Activated T-helper 1 cell treated with Interleukin-2 at 50 U/mL for 16 hours (primary cell): ENCODE data around the gene MXRA7.
"Not testable (repeated sequence)": the region's sequence is repeated elsewhere in the genome, so short reads cannot be mapped to it uniquely, and the experiment has no call there.

Source experiments
- DNase-seq: peaks from one replicate; pipeline ENCODE4 v3.0.0-alpha.2; 2020; ENCODE audit warnings: low read depth

MXRA7 gene

GRCh38 chr17:76716146-76716838 lies 5.5 kb upstream of the MXRA7 start:
- DNase-seq: peak; percentile 47

- no peak for DNase-seq
Measured at GRCh38 chr17:76715496-76715830, 4.7 kb upstream of the MXRA7 start.

- peak; percentile 60 for DNase-seq
Measured at GRCh38 chr17:76714822-76715495, 4.2 kb upstream of the MXRA7 start.

- DNase-seq: no peak
Measured at GRCh38 chr17:76714336-76714735, 3.6 kb upstream of the MXRA7 start.

- DNase-seq: no peak
Measured at GRCh38 chr17:76713765-76714164, 3.0 kb upstream of the MXRA7 start.

- DNase-seq: not testable (repeated sequence)
Measured at GRCh38 chr17:76712321-76712720, 1.6 kb upstream of the MXRA7 start.

- DNase-seq: not testable (repeated sequence)
Measured at GRCh38 chr17:76709951-76710862, 558 bp downstream of the MXRA7 start.

- DNase-seq: no peak
Measured at GRCh38 chr17:76709077-76709950, 1.5 kb downstream of the MXRA7 start.

- no peak for DNase-seq
Measured at GRCh38 chr17:76707985-76708807, 2.6 kb downstream of the MXRA7 start.

- DNase-seq: no peak
Measured at GRCh38 chr17:76706817-76707216, 3.9 kb downstream of the MXRA7 start.

GRCh38 chr17:76704805-76705204 lies 6.0 kb downstream of the MXRA7 start:
- DNase-seq: no peak

- DNase-seq: no peak
Measured at GRCh38 chr17:76702941-76703637, 7.7 kb downstream of the MXRA7 start.

GRCh38 chr17:76702076-76702475 lies 8.7 kb downstream of the MXRA7 start:
- no peak for DNase-seq

GRCh38 chr17:76701471-76701967 lies 9.2 kb downstream of the MXRA7 start:
- DNase-seq: no peak

- DNase-seq: no peak
Measured at GRCh38 chr17:76700617-76701470, 9.9 kb downstream of the MXRA7 start.

- no peak for DNase-seq
Measured at GRCh38 chr17:76700270-76700616, 10.5 kb downstream of the MXRA7 start.

- DNase-seq: not testable (repeated sequence)
Measured at GRCh38 chr17:76698466-76698977, 12.2 kb downstream of the MXRA7 start.

- DNase-seq: no peak
Measured at GRCh38 chr17:76697702-76698465, 12.9 kb downstream of the MXRA7 start.
